Activated CD8-positive, alpha-beta T cell treated with anti-CD3 and anti-CD28 coated beads, Interleukin-2, amount 10 ng/mL, durations not matched to agents 7 days and 5 days (primary cell): ENCODE results near the gene ZWILCH. TPM values are rescaled to one million over a fixed set of nuclear protein-coding genes. Genes with fewer than 3 reads are reported as not detected.

Experiments
- ATAC-seq: fragments of 150-1000 bp; cut with Tn5 transposase; one replicate; pipeline ENCODE4 v1.10.0; 2021; ENCODE audit warnings: moderate library complexity
- CTCF ChIA-PET: fragments of 350-600 bp; sonication (Branson Sonifier 250); formaldehyde crosslinking; loops from one replicate; lab custom pipeline; 2021; ENCODE audit warnings: antibody characterized with exemption; lab: Charles Lee
- POLR2A ChIA-PET: fragments of 350-600 bp; sonication (Branson Sonifier 250); formaldehyde crosslinking; loops from one replicate; lab custom pipeline; 2021; ENCODE audit warnings: antibody characterized with exemption; lab: Charles Lee
- DNase-seq: peaks from one replicate; pipeline ENCODE4 v3.0.0-alpha.2; 2020
- H3K27ac Mint-ChIP-seq: one replicate; pipeline ENCODE4 v1.8.0; 2021; ENCODE audit warnings: mild to moderate bottlenecking, mixed read lengths
- H3K27me3 Mint-ChIP-seq: one replicate; pipeline ENCODE4 v1.8.0; 2021; ENCODE audit warnings: low read depth, mixed read lengths
- H3K36me3 Mint-ChIP-seq: one replicate; pipeline ENCODE4 v1.8.0; 2021; ENCODE audit warnings: low read depth, mixed read lengths
- H3K4me1 Mint-ChIP-seq: one replicate; pipeline ENCODE4 v1.8.0; 2021; ENCODE audit warnings: low read depth, mixed read lengths
- H3K4me3 Mint-ChIP-seq: one replicate; pipeline ENCODE4 v1.8.0; 2021; ENCODE audit warnings: mild to moderate bottlenecking, mixed read lengths
- H3K9me3 Mint-ChIP-seq: one replicate; pipeline ENCODE4 v1.8.0; 2022; ENCODE audit warnings: mixed read lengths; ENCODE audit not compliant: insufficient read depth
- total RNA-seq, 2 experiments: library from RNA; stranded (reverse); gene quantifications; one replicate each; pipeline ENCODE4 v1.2.3, GENCODE V29; 2021

The ZWILCH gene
- total RNA-seq, 2 experiments from 2014 or later, result 37.2 to 44.8 TPM

DNA sequence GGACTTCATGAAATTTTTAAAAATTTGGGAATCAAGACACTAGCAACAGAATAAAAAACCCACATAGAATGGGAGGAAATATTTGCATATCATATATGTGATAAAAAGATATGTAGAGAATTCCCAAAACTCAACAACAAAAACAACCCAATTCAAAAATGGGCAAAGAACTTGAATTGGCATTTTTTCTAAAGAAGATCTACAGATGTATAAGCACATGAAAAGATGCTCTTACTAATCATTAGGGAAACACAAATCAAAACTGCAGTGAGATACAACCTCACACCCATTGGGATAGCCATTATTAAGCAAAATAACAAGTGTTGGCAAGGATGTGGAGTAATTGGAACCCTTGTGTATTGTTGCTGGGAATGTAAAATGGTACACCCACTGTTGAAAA is 50.6 kb downstream of the ZWILCH start:
- H3K4me1 Mint-ChIP-seq, result no peaks in the 10 kb centered on the region
- no peak overlapping the region for H3K27ac Mint-ChIP-seq
- no peak overlapping the region for H3K4me3 Mint-ChIP-seq
- CTCF ChIA-PET, result no interaction called here
- H3K9me3 Mint-ChIP-seq, result no peaks in the 10 kb centered on the region
- ATAC-seq (no peak), DNase-seq (no peak)
- H3K36me3 Mint-ChIP-seq, result peaks cover 25% of the 10 kb centered on the region
- POLR2A ChIA-PET, result no interaction called here
- no peaks in the 10 kb centered on the region for H3K27me3 Mint-ChIP-seq

- no peaks in the 10 kb centered on the region for H3K9me3 Mint-ChIP-seq
- no peak overlapping the region for H3K4me3 Mint-ChIP-seq
- ChIA-PET CTCF (no interaction called here), POLR2A (interaction anchor here (1.2 kb wide), 1 partner anchor 23 kb away, joined by 3 read pairs; no protein-coding TSS in a partner anchor)
- no peaks in the 10 kb centered on the region for H3K27me3 Mint-ChIP-seq
- peaks cover 11% of the 10 kb centered on the region for H3K36me3 Mint-ChIP-seq
- ATAC-seq, result no peak
- H3K4me1 Mint-ChIP-seq, result no peaks in the 10 kb centered on the region
- H3K27ac Mint-ChIP-seq, result no peak overlapping the region
- DNase-seq, result no peak
Observed at GRCh38 chr15:66558271-66558670, 53.1 kb downstream of the ZWILCH start.

DNA sequence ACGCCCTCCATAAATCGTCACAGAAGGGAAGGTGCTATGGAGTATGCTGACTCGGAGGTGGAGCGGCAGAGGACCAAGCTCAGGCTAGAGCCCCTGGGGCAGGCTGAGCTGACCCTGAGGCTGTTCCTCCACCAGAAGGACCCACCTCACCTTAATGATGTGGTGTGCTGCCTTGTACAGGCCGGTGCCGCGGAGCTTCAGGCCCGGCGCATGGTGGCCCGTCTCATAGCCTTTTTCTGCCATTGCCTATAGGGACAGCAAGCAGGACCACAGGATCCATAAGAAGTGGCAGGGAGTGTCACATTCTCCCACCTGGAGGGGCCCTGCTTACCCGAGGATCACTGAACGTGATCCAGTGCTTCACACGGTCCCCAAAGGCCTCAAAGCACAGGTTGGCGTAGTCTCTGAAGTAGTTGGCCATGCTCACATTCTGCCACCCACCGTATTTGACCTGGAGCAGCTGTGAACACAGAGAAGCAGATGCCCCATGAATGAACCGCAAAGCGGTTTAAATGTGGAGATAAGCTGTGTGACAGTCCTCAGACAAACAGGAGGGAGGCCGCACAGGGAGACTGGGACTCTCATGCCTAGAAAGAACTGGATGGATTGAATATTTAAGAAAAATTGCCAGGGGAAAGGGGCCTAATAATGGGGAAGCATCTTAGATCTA is 55.9 kb downstream of the ZWILCH start:
- Mint-ChIP-seq H3K9me3 (no peaks in the 10 kb centered on the region), H3K36me3 (no peaks in the 10 kb centered on the region), H3K4me3 (no peak overlapping the region), H3K27ac (no peak overlapping the region), H3K27me3 (no peaks in the 10 kb centered on the region), H3K4me1 (no peaks in the 10 kb centered on the region)
- CTCF ChIA-PET, result interaction anchor here (1.2 kb wide), 1 partner anchor 58 kb away, joined by 3 read pairs; no protein-coding TSS in a partner anchor
- ATAC-seq, result no peak
- no peak for DNase-seq
- POLR2A ChIA-PET, result interaction anchor here (0.6 kb wide), 1 partner anchor 18 kb away, joined by 4 read pairs; no protein-coding TSS in a partner anchor

DNA sequence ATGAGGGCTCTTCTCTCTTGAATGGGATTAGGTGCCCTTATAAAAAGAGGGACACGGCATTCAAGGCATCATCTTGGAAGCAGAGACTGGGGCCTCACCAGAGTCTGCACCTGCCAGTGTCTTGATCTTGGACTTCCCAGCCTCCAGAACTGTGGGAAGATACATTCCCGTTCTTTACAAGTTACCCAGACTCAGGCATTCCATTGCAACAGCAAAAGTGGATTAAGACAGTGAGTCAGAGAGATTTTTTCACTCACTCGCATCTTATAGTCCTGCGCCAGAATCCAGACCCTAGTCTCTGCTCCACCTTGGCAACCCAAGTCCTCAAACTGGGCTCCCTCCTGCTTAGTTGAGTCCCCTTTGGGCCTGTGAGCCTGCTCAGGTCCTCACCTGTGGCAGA is 58.0 kb downstream of the ZWILCH start:
- CTCF ChIA-PET, result no interaction called here

GRCh38 chr15:66563566-66564110 is 58.5 kb downstream of the ZWILCH start:
- Mint-ChIP-seq H3K4me1 (peaks cover 6% of the 10 kb centered on the region), H3K27me3 (no peaks in the 10 kb centered on the region), H3K4me3 (no peak overlapping the region), H3K9me3 (no peaks in the 10 kb centered on the region), H3K36me3 (no peaks in the 10 kb centered on the region), H3K27ac (no peak overlapping the region)
- no peak for DNase-seq
- no peak for ATAC-seq
- ChIA-PET POLR2A (no interaction called here), CTCF (no interaction called here)

More for the DNA sequence above, 58.0 kb downstream of the ZWILCH start:
- Mint-ChIP-seq H3K4me3 (no peak overlapping the region), H3K27ac (no peak overlapping the region), H3K36me3 (no peaks in the 10 kb centered on the region), H3K4me1 (peaks cover 6% of the 10 kb centered on the region), H3K27me3 (no peaks in the 10 kb centered on the region), H3K9me3 (no peaks in the 10 kb centered on the region)
- DNase-seq (no peak), ATAC-seq (no peak)
- POLR2A ChIA-PET, result no interaction called here

GRCh38 chr15:66564136-66565041 is 59.3 kb downstream of the ZWILCH start:
- CTCF ChIA-PET, result no interaction called here
- H3K4me1 Mint-ChIP-seq, result peaks cover 6% of the 10 kb centered on the region
- H3K4me3 Mint-ChIP-seq, result no peak overlapping the region
- H3K27me3 Mint-ChIP-seq, result no peaks in the 10 kb centered on the region
- no peak overlapping the region for H3K27ac Mint-ChIP-seq
- H3K36me3 Mint-ChIP-seq, result no peaks in the 10 kb centered on the region
- no peaks in the 10 kb centered on the region for H3K9me3 Mint-ChIP-seq
- DNase-seq (no peak), ATAC-seq (no peak)
- POLR2A ChIA-PET, result no interaction called here

- ChIA-PET POLR2A (no interaction called here), CTCF (interaction anchor here (1.7 kb wide), 1 partner anchor 10 kb away, joined by 6 read pairs; no protein-coding TSS in a partner anchor)
- H3K4me3 Mint-ChIP-seq, result no peak overlapping the region
- no peak overlapping the region for H3K27ac Mint-ChIP-seq
- H3K9me3 Mint-ChIP-seq, result no peaks in the 10 kb centered on the region
- peaks cover 6% of the 10 kb centered on the region for H3K4me1 Mint-ChIP-seq
- DNase-seq, result no peak
- no peaks in the 10 kb centered on the region for H3K27me3 Mint-ChIP-seq
- no peak for ATAC-seq
- H3K36me3 Mint-ChIP-seq, result no peaks in the 10 kb centered on the region
Observed at GRCh38 chr15:66565141-66565641, 60.1 kb downstream of the ZWILCH start.

- H3K27ac Mint-ChIP-seq, result peak within 1 kb of the TSS; percentile 5
- CTCF ChIA-PET, result interaction anchor here (0.8 to 1.7 kb wide), 3 partner anchors 10 to 68 kb away, joined by 3 to 6 read pairs (median 5); partner anchors contain the start of gene SNAPC5
- H3K4me3 Mint-ChIP-seq, result no peak within 1 kb of the TSS
- no peaks in the 10 kb centered on the region for H3K9me3 Mint-ChIP-seq
- peaks cover 6% of the 10 kb centered on the region for H3K4me1 Mint-ChIP-seq
- DNase-seq (no peak), ATAC-seq (no peak)
- POLR2A ChIA-PET, result no interaction called here
- H3K27me3 Mint-ChIP-seq, result no peaks in the 10 kb centered on the region
- H3K36me3 Mint-ChIP-seq, result no peaks in the 10 kb centered on the region
Observed at GRCh38 chr15:66565741-66566144, 60.6 kb downstream of the ZWILCH start, which contains the start of gene LCTL. LCTL (minus strand) TSS chr15:66565998; CDS start chr15:66565365, 633 bp downstream.

DNA sequence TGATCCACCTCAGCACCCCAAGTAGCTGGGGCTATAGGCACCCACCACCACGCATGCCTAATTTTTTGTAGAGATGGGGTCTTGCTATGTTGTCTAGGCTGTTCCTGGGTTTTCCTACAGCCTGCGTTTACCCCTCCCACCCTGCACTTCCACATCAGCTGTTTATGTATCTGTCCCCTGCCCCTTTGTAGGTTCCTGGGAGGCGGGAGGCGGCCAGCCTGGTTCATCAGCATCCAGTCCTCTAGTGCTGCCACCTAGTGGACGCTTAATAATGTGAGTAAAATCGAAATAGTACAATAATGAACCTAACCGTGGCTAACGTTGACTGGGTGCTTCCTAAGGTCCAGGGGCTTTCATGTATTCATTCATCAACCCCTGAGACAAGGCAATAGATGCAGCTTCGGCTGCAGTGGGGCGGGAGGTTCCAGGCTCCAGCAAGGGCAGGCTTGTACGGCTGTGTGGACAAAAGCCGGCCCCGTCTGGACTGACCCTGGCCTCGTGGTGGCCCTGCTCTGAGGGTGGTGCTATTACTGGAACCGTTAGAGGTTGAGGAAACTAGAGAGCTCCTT is 61.9 kb downstream of the ZWILCH start:
- no peaks in the 10 kb centered on the region for H3K27me3 Mint-ChIP-seq
- ATAC-seq, result peak; percentile 67
- H3K4me1 Mint-ChIP-seq, result peaks cover 6% of the 10 kb centered on the region
- H3K36me3 Mint-ChIP-seq, result no peaks in the 10 kb centered on the region
- ChIA-PET CTCF (interaction anchor here (1.2 to 1.7 kb wide), 4 partner anchors 8 to 29 kb away, joined by 3 to 6 read pairs (median 5); no protein-coding TSS in a partner anchor), POLR2A (no interaction called here)
- DNase-seq, result peak; percentile 69
- no peaks in the 10 kb centered on the region for H3K9me3 Mint-ChIP-seq
- no peak overlapping the region for H3K27ac Mint-ChIP-seq
- no peak overlapping the region for H3K4me3 Mint-ChIP-seq

DNA sequence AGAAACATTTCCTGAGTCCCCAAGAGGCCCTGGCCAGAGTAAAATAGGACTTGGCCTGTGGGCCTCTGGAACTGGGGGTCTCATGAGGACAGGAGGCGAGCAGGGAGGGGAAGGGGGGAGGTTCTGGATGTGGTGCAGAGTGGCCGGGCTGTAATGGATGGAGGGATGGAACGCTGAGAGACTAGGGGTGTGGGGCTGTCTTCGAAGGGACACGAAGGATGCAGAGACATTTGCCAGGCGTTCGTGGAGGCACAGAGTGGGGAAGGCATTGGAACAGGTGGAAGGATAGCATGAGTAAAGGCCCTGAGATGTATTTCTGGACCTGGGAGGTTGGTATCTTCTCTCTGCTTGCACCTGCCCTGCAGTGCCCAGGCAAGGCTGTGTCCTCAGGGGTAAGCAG is 62.8 kb downstream of the ZWILCH start:
- H3K4me3 Mint-ChIP-seq, result no peak overlapping the region
- no peaks in the 10 kb centered on the region for H3K27me3 Mint-ChIP-seq
- ATAC-seq (no peak), DNase-seq (no peak)
- H3K9me3 Mint-ChIP-seq, result no peaks in the 10 kb centered on the region
- H3K27ac Mint-ChIP-seq, result no peak overlapping the region
- POLR2A ChIA-PET, result no interaction called here
- no peaks in the 10 kb centered on the region for H3K36me3 Mint-ChIP-seq
- CTCF ChIA-PET, result no interaction called here
- H3K4me1 Mint-ChIP-seq, result peaks cover 6% of the 10 kb centered on the region

DNA sequence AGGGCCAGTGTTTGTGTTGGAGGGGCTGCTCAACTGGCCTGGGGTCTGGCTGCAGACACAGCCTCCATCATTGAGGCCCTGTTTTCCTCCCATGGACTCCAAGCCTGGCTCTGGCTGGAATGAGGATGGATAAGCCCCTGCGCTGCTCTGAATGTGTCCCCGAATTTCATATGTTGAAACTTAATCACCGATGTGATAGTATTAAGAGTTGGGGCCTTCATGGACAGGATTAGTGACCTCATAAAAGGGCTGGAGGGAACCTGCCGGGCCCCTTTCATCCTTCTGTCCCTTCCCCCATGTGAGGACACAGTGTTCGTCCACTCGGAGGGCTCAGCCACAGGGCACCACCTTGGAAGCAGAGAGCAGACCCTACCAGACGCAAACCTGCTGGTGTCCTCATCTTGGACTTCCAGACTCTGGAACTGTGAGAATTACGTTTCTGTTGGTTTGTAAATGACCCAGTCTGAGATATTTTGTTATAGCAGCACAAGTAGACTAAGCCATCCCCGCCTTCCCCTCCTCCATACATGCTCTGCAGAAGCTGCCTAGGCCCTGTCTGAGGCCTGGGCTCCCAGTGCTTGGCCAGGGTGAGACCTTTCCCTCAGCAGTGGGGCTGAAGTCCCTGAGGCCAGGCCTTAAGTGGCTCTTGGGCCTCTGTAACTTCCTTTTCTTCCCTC is 64.5 kb downstream of the ZWILCH start:
- CTCF ChIA-PET, result no interaction called here
- H3K27me3 Mint-ChIP-seq, result no peaks in the 10 kb centered on the region
- peaks cover 6% of the 10 kb centered on the region for H3K4me1 Mint-ChIP-seq
- no peak for ATAC-seq
- H3K27ac Mint-ChIP-seq, result no peak overlapping the region
- no peaks in the 10 kb centered on the region for H3K36me3 Mint-ChIP-seq
- no peak for DNase-seq
- no peak overlapping the region for H3K4me3 Mint-ChIP-seq
- H3K9me3 Mint-ChIP-seq, result no peaks in the 10 kb centered on the region
- POLR2A ChIA-PET, result no interaction called here
